HG02588 (cell line): ENCODE results near the gene SLCO2A1.

Source experiments
- ATAC-seq: cut with Tn5 transposase; IDR thresholded peaks from one replicate; pipeline ENCODE4 v1.9.1; 2021; ENCODE audit warnings: mild to moderate bottlenecking, moderate library complexity; ENCODE audit not compliant: unreplicated experiment

SLCO2A1 gene

GRCh38 chr3:133983576-133984560 lies 45.9 kb downstream of the SLCO2A1 start:
- ATAC-seq = no peak

- no peak for ATAC-seq
Measured at GRCh38 chr3:133983126-133983525, 46.6 kb downstream of the SLCO2A1 start.

GRCh38 chr3:133980550-133980949 lies 49.2 kb downstream of the SLCO2A1 start:
- ATAC-seq = no peak

GRCh38 chr3:133980035-133980434 lies 49.7 kb downstream of the SLCO2A1 start:
- no peak for ATAC-seq

GRCh38 chr3:133979553-133979952 lies 50.2 kb downstream of the SLCO2A1 start:
- ATAC-seq = no peak

GRCh38 chr3:133977568-133977967 lies 52.2 kb downstream of the SLCO2A1 start:
- no peak for ATAC-seq

GRCh38 chr3:133973249-133973980 lies 56.3 kb downstream of the SLCO2A1 start:
- ATAC-seq = no peak

GRCh38 chr3:133972156-133972555 lies 57.6 kb downstream of the SLCO2A1 start:
- ATAC-seq = no peak

GRCh38 chr3:133970916-133971315 lies 58.8 kb downstream of the SLCO2A1 start:
- no peak for ATAC-seq

- ATAC-seq = no peak
Measured at GRCh38 chr3:133970339-133970738, 59.4 kb downstream of the SLCO2A1 start.

- ATAC-seq = no peak
Measured at GRCh38 chr3:133967992-133968892, 61.5 kb downstream of the SLCO2A1 start.

GRCh38 chr3:133966954-133967353 lies 62.8 kb downstream of the SLCO2A1 start:
- ATAC-seq = no peak

- ATAC-seq = no peak
Measured at GRCh38 chr3:133965906-133966305, 63.8 kb downstream of the SLCO2A1 start.

- ATAC-seq = no peak
Measured at GRCh38 chr3:133965013-133965570, 64.6 kb downstream of the SLCO2A1 start.

GRCh38 chr3:133964547-133964946 lies 65.2 kb downstream of the SLCO2A1 start:
- no peak for ATAC-seq

GRCh38 chr3:133963657-133964396 lies 65.9 kb downstream of the SLCO2A1 start:
- no peak for ATAC-seq

GRCh38 chr3:133962849-133963248 lies 66.9 kb downstream of the SLCO2A1 start:
- no peak for ATAC-seq

GRCh38 chr3:133958071-133958805 lies 71.5 kb downstream of the SLCO2A1 start:
- no peak for ATAC-seq

GRCh38 chr3:133956982-133957381 lies 72.7 kb downstream of the SLCO2A1 start:
- no peak for ATAC-seq
